NCI-H2107 (cell line): ENCODE data around the gene B3GNT2.
"Not testable (repeated sequence)": the region's sequence is repeated elsewhere in the genome, so short reads cannot be mapped to it uniquely, and the experiment has no call there.

Source experiments
- DNase-seq: peaks from one replicate; lab custom pipeline; 2025; lab: John Stamatoyannopoulos, UW

Gene B3GNT2

DNA sequence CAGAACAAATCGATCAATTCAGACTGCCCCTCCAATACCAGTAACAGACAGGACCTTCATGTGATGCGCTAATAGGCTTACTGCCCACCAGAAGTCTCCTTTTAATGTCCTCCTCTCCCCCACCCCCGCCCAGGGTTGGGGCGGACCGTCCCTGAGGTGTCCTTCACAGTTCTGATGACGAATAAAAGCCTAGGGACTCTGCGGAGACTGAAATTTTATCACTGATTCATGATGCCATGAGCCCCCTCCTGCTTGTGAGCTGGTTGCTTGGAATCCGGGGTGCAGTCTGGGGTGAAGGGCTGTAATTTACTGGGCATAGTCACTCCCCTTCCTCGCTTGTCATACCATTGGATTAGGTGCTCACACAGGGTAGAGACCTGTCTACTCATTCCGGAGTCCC lies 42.3 kb downstream of the B3GNT2 start:
- DNase-seq = no peak

DNA sequence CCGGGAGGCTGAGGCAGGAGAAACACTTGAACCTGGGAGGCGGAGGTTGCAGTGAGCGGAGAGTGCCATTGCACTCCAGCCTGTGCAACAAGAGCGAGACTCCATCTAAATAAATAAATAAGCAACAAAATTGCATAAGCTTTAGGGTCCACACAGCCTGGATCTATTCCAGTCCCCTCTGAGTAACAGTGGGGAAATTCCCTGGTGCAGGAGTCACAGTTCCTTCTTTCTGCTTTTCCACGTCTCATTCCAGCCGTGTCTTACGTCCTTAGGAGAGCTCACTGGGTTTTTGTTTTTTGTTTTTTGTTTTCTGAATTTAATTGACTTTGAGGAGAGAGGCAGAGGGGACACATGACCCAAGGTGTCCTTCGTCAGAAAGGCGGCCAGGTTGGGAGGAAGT lies 44.6 kb downstream of the B3GNT2 start:
- DNase-seq = no peak

DNA sequence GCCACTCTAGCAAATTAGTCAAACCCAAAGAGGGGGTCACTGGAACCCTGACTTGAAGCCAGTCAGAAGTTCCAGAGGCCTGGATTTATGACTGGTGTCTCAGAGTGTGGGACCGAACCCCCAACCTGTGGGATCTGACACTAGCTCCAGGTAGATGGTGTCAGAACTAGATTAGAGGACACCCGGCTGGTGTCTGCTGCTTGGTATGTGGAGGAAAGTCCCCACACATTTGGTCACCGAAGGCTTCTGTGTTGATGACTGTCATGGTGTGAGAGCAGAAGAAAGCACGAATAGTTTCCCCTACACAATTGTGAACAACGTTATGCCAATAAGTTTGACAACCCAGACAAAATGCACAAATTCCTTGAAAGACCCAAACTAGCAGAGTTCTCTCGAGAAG lies 48.1 kb downstream of the B3GNT2 start:
- DNase-seq = no peak

DNA sequence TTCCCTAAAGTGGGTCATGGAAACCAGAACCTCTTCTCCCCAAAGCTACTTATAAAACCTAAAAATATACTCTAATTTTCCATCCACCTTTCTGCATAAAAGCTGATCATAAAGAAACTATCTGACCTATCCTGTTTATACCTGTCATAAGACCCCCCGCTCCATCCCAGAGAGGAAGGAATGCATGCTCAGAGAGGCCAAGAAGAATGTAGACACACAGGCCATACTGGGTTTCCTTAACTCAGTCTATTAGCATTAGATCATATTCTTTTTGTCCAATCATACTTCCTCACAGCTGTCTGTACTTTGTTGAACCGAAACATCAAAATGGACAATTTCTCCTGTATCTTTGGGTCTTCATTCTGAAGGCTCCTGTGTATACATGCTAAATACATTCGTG lies 52.3 kb downstream of the B3GNT2 start:
- no peak for DNase-seq

DNA sequence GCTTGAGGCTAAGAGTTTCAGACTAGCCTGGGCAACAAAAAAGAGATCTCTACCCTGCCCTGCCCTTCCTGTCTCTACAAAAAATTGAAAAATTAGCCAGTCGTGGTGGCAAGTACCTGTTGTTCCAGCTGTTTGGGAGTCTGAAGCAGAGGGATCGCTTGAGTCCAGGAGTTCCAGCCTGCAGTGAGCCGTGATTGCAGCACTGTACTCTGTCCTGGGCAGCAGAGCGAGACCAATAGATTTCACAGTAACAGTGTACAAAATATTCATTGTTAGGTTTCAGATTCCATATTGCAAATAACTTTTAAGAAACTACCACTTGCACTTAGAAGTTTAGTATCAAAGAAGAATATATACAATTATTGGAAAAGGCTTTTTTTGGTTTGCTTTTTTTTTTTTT lies 54.3 kb downstream of the B3GNT2 start:
- DNase-seq = no peak

DNA sequence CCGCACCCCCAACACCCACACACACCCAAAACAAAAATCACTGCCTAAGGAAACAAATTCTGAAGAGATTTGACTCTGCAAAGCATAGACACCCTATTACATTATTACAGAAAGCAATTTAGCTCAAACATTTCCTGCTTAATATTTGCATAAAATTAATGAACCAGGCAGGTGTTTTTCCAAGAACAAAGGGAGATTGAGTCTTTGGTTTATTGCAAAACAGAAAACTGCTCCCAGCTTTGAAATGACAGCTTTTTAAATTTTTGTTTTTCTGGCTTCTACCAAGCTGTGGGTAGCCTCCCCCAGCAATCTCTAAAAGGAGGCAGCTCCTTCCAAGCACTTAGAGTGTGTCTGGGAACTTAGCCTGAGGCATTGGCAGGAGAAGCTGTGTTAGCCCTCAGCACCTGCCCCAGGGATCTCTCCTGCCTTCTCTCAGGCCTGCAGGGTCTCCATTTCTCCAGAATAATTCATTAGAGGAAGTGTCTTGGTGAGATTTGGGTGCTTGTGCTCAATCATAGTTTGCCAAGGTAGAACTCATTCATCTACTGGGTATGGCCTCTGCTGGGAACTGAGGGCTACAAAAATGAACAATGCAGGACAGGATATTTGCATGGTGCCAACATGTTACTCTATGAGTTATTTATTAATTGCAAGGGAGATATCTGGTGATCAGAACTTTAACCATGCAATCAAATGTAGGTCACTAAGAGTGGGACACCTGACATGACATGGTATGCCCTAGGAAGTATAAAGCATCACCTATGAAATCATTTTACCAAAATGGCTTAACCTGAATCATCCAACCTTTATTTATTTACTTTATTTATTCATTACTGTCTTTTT lies 58.7 kb downstream of the B3GNT2 start:
- no peak for DNase-seq

DNA sequence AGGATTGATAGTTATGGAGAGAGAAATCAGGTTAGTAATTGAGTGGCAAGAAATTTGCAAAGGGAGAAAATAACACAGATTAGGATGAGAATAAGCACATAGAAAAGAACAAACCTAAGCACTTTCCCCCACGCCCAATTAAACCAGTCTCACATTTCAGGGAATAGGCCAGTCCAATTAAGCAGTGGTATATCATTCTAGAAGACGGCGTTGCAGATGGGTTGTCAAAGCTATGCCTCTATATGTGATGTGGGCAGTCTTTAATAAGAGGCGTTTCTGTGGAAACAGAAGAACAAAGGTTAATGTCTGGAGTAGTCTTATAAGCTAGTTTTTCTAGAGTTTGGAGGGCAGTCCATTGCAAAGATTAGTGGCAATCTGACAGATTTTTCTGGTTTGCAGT lies 61.6 kb downstream of the B3GNT2 start:
- no peak for DNase-seq

DNA sequence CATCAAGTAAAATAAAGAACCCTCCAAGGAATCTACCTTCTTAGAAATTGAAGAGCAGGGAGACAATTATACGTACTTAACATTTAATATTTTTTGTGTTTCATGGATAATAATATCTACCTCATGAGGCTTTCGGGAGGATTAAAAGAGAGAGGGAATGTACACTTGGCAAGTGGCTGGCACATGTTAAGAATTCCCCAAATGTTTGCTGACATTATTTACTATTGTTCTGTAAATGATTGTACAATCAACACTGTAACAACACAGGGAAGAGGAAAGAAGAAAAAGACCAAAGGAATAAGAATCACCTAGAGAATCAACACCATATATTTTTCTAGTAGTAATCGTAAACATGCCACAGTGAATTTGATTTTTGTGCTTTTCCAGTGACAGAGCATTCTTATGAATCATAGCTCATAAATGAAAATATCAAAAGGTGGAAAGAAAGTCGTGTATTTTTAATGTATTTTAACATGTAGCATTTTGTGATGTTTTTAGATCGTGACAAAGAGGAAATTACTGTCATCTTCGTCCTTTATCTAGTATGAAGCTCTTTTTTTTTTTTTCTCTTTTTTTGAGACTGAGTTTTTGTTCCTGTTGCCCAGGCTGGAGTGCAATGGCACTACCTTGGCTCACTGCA lies 67.3 kb downstream of the B3GNT2 start:
- no peak for DNase-seq

DNA sequence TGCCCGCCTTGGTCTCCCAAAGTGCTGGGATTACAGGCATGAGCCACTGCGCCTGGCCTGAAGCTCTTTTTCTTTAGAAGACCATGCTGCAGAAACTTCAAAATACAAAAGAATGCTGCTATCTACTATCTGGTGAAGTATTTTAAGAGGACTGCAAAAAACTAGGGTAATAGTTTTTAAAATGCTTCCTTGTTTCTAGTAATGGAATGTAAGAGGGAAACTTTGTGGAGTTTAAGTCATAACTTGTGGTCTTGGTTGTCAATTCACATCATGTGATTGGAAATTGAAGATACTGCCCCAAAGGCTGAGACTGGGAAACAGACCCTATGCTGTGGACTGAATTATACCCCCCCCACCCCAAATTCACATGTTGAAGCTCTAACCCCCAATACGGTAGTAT lies 68.3 kb downstream of the B3GNT2 start:
- no peak for DNase-seq

DNA sequence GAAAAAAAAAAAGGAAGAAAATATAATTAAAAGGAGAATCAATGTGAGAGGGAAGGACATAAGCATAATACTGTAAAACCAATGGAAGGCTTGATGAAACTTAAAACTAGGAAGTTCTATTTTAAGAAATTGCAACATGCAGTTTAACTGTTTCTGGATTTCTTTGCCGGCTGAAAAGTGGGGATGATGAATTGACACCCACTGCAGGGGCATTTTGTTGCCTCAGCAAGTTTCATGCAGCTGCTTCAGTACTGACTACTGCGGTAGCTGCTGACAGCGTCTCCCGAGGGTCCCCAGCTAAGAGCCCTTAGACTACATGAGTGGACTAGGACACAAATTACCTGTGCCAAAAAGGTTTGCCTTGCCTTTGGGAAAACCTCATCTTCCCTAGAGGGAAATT lies 69.2 kb downstream of the B3GNT2 start:
- DNase-seq = no peak

DNA sequence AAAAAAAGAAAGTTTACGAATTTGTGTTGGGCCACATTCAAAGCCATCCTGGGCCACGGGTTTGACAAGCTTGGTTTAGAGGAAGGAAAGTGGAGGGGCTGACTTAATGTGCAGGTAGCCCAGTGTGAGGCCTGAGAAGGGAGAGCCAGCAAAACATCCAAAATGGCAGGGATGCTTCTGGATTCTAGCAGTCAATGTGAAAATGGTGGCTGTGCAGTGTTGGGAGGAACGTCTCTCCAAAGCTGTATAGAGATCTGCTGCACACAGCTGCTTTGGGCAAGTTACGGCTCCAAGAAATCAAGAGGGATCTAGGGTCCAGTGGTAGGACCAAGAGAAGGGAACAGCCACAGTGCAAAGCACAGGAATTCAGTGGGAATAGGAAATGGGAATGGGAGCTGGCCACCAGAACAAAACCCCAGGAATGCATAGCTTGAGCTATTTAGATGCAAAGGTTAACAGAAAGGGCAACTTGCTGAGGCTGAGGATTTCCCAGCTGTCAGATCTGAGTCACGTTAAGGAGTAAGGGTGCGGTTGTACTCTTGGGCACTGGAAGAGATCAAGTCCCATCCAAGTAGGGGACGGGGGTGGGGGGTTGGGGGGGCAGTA lies 70.6 kb downstream of the B3GNT2 start:
- no peak for DNase-seq

DNA sequence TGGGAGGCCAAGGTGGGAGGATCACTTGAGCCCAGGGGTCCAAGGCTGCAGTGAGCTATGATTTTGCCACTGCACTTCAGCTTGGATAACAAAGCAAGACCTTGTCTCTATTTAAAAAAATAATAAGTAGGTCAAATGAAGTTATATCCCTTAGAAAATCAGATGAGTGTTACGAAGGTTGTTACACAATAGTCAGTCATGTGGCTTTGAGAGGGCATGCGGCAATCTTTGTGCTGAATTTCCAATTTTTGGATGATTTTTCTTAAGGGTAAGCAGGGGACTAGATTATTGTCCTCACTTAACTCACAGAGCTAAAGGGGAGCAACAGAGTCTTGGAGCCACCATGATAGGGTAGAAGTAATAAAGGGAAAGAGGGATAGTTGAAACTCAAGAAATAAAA lies 71.8 kb downstream of the B3GNT2 start:
- no peak for DNase-seq

DNA sequence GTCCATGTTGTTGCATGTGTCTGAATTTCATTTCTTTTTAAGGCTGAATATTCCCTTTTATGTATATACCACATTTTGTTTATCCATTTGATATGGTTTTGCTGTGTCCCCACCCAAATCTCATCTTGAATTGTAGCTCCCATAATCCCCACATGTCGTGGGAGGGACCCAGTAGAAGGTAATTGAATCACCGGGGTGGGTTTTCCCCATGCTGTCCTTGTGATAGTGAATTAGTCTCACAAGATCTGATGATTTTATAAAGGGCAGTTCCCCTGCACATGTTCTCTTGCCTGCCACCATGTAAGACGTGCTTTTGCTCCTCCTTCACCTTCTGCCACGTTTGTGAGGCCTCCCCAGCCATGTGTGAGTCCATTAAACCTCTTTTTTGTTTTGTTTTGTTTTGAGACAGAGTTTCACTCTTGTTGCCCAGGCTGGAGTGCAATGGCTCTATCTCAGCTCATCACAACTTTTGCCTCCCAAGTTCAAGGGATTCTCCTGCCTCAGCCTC lies 72.8 kb downstream of the B3GNT2 start:
- not testable (repeated sequence) for DNase-seq

DNA sequence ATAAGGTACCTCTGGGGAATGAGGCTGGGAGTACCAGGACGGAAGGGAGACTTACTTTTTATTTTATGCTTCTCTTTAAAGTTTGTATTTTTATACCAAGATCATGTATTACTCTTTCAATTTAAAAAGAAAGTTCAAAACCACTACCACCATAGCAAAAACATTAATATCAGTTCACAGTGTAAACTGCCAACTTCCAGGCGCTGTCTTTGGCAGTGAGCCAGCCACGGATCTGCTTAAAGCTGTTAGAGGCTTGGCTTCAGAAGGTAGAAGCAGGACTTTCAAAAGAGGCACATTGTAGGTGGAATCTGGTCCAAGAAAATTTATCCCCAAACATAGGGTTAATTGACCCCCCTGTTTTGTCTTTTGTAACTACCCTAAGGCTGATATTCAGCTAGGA lies 74.8 kb downstream of the B3GNT2 start:
- no peak for DNase-seq
